HG02610 (cell line): ENCODE results near the gene RPS6KA2.

Experiments
- ATAC-seq: cut with Tn5 transposase; IDR thresholded peaks from one replicate; pipeline ENCODE4 v1.9.1; 2021; ENCODE audit warnings: mild to moderate bottlenecking, moderate library complexity; ENCODE audit not compliant: unreplicated experiment

RPS6KA2 gene

DNA sequence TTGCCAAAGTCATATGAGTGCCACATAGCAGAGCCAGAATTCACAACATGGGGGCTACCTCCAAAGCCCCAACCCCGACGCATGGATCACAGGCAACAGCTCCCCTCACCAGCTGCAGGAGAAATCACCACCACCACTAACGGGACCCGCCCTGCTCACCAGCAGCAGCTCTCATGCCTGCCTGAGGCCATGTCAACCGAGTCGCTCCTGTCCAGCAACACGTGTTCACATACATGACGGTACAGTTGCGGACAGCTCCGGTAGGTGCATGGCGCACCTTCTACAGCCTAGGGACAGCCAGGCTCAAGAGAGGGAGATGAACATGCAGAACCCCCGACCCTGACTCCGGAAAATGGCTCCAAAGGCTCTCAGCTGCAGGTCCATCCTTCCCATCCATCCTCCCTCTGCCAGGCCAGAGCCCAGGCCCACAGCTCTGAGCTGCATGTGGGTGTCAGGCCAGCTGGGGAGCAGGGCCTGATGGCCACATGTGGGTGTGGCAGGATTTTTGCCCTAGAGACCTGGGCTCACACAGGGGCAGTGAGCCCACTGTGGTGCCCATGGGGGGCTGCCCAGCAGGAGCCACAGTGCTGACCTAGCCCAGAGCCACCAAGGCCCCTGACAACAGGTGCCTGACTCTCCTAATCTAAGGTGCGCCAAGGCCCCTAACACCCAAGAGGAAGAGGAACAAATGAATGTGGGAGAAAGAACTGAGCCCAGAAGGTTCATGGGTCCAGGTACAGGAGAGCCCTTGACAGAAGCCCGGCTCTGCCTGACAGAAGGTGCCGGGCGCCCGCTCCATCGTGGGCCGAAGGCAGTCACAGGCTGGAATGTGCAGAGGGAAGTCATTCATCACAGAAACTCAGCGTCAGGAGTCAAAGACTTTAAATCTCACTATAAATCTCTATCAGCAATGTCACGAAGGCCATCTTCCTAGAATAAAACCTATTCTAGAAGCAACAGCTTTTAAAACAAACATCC lies 10.5 kb downstream of the RPS6KA2 start:
- no peak for ATAC-seq

DNA sequence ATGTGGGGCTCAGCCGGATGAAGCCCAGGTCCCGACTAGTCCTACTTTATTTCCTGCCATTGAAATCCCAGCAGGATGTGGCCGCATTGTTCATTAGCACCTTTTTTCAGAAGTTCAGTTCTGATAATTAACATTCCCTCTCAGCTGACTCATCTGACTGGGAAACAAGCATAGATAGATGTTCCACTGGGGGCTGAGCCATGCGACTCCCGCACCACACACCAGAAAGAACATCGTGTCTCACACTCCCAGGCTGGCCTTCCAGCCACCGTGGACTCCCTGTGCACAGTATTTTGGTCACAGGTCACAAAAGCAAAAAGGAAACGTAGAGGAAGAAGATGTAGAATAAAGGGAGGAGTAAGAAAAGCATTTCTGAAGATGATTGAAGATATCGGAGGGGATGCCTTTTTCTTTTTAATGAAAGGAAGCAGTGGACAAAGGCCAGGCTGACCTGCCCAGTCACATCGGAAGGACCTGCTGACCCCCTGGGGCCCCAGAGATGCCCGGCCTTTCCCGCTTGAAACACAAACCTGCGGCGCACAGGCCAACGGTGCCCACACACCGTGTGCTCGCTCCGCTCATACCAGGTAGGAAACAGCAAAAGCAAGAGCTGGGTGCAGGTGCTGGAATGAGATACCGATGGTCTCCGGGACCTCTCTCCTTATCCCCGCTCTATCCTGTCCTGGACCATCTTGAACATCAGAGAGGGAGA lies 11.8 kb downstream of the RPS6KA2 start:
- ATAC-seq, result no peak

DNA sequence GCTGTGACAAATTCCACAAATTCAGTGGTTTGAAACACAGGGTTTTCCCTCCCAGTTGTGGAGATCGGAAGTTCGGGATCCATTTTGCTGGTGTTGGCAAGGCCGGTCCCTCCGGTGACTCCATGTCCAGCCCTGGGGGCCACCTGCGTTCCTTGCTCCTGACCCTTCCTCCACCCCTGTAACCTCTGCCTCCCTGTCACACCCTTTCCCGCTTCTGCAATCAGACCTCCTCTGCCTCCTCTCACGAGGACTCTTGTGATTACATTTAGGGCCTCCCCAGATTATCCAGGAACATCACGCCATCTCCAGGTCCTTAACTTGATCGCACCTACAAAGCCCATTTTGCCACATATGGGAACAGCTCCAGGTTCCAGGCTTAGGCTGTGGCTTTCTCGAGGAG lies 12.5 kb downstream of the RPS6KA2 start:
- no peak for ATAC-seq

DNA sequence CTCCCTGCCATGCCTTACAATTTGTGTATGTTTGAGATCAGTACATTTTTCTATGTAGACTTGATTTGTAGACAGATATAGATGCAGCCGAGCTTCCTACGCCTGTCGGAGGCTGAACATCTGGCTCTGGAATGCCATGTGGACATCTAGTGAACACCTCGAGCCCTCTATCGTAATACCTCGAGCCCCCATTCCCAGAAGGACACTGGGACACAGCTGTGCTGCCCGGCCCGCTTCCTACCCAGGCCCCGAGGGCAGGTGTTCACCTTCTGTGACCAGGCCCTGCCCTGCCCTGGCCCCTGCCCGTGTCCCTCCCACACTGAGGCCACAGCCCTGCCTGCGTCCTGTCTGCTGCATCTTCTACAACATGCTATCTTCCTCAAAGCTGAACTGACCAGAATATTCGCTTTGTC lies 12.9 kb downstream of the RPS6KA2 start:
- no peak for ATAC-seq

DNA sequence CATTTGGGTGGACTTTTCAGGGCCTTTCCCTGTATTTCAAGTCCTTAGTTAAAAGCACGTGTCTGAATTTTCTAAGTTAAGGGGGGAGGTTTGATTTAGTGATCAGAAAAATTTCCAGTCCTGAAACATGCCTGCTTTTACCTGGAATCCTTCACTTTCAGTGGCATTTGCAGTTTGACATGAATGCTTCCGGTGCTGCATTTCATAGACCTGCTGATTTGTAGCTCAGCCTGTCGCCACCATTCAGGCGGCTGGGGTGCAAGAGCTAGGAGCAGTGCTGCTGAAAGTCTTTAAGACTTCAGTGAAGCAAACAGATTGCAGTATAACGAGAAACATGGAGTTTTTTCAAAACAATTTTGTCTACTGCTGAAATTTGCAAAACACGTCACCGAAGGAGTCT lies 14.0 kb downstream of the RPS6KA2 start:
- no peak for ATAC-seq

DNA sequence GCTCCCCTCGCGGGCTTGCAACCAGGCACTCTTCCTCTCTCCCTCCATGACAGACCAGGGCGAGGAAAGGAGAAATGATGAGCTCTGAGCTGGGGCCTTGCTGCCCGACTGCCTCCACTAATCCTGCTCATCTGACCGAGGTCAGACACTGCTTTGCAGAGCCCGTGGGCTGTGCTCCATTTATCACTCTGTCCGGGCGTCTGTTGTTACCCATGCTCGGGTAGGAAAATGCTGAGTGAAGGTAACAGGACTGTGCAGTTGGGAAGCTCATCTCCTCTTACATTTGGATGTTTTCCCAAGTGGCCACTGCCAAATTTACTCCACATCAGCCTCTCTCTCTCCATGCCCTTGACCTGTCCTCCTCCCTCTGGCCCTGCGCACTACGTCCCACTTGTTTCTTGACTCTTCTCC lies 14.6 kb downstream of the RPS6KA2 start:
- ATAC-seq, result no peak

DNA sequence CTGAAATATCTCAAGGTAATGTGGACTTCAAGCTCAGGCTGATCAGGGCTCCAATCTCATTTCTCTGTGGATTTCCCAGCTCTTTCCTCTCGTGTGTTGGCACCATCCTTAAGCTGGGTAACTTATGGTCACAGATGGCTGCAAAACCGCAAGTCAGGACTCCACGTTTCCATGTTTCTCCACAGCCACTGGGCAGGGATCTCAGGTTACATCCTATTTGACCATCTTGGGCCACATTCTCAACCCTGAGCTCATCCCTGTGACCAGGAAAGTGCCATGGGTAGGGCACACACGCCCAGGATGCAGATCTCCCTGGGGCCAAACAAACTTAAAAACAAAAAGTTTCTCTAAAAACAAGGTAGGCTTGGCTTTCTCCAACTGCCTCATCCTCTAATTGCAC lies 15.4 kb downstream of the RPS6KA2 start:
- no peak for ATAC-seq

DNA sequence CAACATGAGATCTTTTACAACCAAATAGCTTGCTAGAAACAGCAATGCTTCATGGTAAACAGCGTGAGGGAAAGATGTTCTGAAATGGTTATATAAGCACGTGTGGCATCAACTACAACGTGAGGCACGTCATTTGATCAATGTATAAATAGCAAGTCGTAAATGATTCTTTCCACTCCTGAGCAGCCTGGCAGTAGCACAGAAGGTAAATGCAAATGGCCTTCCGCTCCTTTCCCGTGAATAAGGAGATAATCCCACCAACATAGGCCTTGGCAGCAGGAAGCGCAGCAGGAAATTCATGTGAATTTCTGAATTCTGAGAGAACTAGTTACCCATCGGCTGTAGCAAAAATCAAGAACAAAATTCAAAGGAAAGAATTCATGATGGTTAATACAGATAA lies 17.0 kb downstream of the RPS6KA2 start:
- no peak for ATAC-seq

DNA sequence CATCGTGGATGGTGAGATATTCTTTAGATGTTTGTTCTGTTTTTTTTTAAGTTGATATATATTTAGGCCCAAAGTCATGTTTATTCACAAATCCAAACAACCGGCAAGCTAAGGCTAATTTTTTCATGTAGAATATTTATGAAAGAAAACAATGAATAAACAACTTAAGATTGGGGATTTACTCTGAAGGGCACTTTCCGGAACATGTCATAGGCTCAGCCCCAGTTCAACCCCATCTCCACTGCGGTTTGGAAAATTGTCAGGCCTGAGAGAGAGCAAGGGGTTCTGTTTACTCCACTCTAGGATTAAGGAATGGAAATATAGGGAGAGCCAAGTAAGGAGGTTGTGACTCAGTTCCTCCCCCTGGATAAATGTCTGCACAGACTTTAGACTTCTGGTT lies 18.3 kb downstream of the RPS6KA2 start:
- no peak for ATAC-seq

DNA sequence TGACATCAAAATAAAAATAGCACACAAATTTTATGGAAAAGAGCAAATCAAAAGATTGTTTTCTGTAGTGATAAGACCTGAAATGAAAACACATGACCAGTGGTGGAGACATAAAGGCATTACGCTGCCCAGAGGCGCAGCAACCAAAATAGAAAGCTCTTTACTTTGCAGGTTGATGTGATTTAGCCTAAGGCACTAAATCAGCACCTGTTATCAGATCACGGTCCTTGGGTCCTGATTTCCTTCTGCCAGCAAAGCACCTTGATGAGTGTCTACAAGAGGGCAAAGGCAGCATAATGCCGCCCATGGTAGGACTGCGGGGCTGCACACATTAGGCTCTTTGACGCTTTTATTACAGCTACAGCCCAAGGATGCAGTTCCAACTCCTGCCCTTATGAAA lies 21.3 kb downstream of the RPS6KA2 start:
- no peak for ATAC-seq

DNA sequence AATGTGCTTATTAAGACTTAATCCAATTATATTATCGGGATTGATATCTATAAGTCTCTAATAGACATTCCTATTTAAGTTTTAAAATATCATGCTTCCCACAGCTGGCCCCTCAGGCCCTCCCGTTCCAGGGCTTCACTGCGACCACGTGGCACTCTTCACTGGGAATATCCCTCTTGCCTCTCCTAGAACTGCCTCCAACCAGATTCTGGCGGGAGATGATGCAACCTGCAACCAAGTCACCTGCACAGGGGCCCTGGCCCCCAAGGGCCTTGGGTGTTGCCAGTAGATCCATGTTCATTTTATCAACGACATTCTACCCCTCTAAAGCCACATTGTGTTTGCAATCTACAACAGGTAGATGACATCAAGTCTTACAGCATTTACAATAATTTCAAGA lies 22.1 kb downstream of the RPS6KA2 start:
- ATAC-seq, result no peak

DNA sequence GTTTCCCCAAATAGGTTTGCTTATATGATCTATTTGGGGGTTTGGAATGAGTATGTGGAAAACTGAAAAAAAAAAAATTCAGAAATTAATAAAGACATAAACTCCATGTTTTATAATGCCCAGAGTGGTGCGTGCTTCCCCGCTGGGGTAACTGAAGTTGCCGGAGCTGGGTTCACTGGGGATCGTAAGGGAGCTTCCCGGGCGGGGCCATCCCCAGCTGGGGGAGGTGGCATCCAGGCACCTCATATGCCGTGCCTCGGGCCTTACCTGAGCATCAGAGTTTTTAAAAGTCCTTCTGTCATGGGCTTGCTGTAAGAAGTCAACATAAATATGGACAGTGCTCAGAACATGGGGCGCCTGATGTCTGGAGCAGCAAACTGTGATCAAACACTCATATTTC lies 22.7 kb downstream of the RPS6KA2 start:
- ATAC-seq, result no peak

DNA sequence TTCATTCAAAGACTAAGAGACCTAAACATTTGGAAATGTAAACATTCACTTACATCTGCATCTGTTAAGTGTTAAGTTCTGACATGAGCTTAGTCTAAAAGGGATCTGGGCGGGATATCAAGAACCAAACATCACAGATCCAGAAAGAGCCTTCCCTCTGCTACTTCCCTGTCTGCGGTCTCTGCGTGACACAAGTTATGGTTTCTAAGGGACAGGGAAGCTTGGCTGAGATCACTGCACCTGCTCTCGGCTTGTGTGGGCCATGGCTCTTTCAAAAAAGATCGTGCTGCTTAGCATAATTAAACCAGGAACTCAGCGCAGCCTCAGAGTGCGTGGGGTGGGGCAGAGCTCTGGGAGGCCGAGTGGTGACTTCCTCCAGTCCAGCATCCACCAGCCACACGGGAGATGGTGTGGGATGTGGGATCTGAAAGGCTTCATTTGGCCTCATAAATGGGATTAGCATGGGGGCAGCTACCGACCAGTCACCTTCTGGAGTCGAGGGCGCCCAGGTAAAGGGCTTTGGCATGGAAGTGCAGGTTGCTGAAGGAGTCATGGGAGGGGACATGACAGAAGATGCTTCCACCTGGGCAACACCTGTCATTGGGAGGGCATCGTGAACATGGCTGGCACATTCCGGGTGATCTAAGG lies 23.9 kb downstream of the RPS6KA2 start:
- ATAC-seq, result no peak

DNA sequence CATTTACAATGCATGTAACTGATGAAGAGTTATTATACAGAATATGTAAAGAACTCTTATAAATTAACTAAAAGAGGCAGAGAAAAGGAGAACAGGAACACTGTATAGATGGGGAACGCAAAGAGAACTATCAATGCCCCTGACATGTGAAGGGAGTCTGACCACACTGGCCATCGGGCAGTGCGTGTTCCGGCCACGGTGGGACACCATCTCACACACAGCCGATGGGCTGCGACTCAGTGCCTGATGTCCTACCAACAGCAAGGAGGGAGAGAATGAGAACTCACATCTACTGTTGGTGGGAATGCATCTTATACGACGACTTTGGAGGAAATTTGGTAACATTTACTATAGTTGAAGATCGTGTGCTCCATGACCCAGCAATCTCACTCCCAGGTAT lies 25.1 kb downstream of the RPS6KA2 start:
- ATAC-seq, result no peak

DNA sequence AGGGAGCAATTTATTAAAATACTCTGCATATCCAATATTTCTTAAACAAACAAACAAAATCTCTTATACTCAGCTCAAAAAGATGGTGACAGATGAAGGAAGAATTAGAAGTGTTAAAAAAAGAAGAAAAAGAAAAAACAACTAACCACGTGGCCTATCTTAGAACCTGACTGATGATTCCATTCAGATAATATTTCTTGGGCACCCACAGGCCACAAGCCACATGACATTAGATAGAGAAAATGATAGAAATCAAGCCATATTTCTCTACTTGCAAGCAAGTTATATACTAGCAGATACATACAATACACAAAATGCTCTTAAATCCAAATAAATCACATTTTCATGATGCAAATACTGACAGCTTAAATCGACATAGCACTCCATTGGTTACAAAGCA lies 26.1 kb downstream of the RPS6KA2 start:
- ATAC-seq, result no peak

DNA sequence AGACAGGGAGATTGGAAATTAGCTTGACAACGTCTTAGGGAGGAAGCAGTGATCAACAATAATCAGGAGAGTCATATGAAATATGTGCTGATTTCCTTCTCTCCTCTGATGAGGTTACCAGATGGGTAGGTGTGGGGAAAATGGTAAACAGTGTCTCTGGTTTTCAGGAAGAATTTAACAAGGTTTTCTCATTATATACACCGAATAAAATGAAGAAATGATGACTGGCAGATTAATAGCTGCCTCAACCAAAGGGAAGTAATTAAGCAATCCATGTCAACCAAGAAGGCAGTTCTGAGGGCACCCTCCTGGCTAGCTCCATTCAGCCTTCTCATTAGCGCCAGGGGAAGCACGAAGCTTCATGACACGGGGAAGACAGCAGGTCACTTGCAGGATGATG lies 27.8 kb downstream of the RPS6KA2 start:
- ATAC-seq, result no peak

DNA sequence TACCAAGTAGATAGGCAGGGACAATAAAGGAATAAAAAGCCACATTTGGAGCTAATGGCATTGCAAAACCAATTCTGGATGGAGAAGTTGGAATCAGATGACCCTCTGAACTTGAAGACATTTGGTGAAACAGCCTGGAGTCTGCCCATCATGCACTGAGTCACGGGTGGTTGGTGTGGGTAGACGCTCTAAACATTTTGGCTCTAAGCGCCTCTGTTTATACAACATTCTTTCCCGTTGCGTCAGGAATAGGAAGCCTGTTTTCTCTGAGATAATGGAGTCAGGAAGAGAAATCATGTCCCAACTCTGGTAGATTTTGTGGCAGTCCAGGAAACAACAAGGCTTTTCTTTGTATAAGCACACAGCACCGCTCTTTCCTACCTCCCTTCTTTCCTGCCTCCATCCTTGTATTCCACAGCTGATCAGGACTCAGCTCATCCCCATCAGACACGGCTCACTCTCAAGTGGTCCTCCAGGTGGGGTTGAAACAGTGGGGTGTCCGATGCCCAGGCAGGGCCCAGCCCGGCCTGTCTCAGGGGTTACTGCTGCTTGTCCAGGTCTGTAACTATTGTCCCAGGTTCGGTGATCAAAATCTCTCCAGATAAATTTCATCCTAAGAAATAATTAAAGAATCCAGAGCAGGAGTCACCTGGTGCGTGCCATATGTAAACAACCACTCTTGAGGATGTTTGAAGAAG lies 28.5 kb downstream of the RPS6KA2 start:
- ATAC-seq, result no peak

DNA sequence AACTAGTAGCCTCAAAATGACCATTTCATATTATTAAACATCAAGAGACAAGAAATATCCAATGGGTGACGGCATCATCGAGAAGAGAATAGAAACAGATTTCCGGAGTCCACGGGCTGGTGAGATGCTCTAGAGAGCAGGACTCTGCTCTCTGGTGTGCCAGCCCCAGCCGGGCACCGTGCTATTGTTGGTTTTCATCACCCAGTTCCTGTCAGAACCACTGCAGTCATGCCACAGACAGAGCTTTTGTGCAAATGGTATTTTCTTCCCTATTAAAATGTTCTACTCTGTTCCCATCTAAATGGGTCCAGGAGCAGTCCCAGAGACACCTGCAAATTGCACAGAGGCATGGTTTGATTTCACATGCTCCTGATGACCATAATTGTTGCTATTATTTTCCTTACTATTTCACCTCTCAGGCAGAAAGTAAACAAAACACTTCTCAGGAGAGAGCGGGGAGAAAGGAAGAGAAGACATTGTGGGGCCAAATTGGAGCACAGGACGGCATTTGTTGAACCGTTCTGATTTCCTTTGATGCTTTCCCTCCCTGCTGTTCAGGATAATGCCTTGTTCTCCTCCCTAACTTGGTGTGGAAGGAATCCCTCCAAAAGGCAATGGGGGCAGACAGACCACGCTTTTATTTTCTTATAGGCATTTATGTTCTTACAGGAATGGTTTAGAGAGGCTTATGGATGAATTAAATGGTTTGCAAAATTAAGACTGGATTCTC lies 29.2 kb downstream of the RPS6KA2 start:
- ATAC-seq, result no peak

DNA sequence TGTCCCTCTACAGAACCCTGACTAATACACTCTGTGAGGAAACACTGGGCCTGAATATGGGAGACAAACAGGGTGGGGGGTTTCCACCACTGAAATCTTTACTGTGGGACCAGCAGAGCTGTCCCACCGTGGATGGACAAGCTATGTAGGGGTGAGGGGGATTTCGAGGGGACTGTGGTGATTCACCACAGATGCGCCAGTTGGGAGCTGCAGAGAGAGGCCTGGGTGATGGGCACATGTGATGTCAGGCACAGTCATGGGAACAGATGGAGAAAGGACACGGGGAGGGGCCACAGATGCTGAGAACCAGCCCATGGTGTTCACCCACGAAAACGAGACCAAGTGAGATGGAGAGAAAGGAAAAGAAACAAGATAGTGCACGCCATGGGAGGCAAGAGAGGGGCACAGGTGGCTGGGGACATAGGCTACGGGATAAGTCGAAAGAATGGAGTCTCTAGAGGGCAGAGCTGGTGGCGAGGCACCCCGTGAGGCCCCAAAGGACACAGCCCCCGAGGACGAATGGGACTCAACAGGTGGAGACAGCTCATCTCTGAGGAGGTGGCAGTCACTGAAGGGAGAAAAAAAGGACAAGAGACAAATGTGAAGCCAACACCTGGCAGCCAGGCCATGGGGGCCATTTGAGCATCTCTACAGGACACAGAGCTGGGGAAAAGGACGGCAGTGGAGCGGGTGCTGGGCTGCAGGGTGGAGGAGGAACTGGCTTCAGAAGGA lies 30.1 kb downstream of the RPS6KA2 start:
- ATAC-seq, result no peak

DNA sequence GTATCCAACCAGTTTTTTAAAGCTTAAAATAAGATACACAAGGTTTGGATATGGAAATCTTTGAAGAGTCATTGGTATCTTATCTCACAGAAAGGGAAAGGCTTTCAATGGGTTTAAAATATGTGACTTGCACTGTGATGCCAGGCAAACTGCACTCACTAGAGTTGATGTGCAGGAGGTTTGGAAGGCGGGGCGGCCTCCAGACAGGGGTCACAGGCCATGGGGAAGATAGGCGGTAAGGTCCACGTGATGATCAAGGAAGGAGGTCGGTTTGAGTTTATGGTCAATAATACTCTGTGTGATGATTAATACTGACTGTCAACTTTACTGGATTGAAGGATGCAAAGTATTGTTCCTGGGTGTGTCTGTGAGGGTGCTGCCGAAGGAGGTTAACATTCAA lies 31.1 kb downstream of the RPS6KA2 start:
- ATAC-seq, result no peak
